AG20443 (cell line): ENCODE data around the gene PSENEN.
A peak's percentile ranks its signal among the peaks of the same experiment; 100 is the strongest.

Source experiments
- DNase-seq: peaks from one replicate; pipeline ENCODE4 v3.0.0; 2012; ENCODE audit warnings: low spot score, mixed read lengths

PSENEN gene

GRCh38 chr19:35734273-35734672 is 11.2 kb upstream of the PSENEN start:
- DNase-seq: no peak

DNA sequence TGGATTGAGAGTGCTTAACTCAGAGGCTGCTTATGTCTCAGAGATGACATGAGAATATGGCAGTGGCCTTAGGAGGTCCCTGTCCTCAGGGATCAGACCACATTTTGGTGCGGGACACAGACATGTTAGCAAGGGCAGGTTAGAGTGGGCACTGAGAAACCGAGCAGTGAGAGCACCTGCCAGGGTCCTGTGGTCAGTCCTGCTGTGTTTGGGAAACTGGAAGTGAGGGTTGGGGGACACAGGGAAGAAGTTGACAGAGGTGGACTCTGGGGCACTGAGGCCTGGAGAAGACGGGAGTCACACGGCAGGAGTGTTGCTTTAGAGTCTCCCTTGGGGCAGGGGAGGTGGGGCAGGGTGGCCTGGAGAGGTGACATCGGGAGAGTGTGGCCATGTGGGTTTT is 10.6 kb upstream of the PSENEN start:
- DNase-seq: no peak

- DNase-seq: no peak
Measured at GRCh38 chr19:35736913-35737886, 8.3 kb upstream of the PSENEN start.

DNA sequence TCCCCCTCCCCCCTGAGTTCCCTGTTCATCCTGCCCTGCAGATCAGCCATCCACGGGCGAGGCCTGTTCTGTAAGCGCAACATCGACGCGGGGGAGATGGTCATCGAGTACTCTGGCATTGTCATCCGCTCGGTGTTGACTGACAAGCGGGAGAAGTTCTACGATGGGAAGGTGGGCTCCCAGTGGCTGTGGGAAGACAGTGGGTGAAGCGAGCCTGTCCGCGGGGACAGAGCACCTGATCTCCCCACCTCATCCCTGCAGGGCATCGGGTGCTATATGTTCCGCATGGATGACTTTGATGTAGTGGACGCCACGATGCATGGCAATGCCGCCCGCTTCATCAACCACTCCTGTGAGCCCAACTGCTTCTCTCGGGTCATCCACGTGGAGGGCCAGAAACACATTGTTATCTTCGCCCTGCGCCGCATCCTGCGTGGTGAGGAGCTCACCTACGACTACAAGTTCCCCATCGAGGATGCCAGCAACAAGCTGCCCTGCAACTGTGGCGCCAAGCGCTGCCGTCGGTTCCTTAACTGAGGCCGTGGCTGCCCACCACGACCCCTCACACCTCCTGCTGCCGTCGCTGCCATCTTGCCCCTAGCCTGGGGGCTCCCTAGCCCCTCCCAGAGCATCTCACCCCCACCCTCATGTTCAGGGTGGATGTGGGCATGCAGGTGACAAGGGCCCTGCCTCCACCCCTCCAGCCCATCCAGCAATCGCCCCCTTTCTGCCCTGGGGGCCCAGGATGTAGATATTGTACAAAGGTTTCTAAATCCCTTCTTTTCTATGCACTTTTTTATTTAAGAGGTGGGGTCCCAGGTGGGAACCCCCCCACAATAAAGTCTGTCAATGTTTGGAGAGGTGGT is 7.2 kb upstream of the PSENEN start:
- no peak for DNase-seq

- DNase-seq: no peak
Measured at GRCh38 chr19:35738887-35739229, 6.6 kb upstream of the PSENEN start.

DNA sequence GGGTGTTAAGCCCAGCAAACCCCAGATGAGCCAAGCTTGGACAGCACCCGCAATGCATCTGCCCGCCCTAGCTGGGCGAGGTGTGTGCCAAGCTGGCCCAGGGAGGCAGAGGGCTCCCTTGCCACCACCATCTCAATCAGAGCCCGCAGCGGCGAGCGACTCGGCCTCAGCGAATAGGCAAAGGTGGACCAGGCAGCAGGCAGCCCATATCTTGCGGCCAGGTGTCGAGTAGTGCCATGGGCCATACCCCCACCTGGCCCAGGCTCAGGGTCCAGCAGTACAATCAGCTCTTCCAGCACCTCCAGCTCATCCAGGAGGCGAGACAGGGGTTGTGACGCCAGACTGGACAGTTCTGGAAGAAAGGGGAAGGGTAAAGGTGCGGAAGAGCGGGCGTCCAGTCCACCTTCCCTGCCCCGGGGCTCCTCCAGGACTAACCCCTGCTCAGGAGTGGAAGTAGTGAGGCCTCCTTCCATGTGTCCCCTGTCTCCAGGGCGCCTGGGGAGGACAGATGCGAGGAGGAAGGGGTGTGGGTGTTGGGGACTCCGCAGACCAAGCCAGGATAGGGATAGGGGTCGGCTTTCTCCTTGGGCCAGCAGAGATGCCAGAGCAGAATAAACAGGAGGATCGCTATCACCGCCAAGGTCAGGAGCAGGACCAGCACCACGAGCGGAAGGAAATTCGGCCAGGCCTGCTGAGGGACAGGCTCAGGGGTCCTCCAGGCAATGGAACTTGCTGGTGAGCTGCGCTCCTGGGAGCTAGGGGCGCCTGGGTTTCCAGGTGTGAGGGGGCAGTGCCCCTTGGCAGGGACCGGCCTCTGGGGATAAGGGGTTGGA is 6.0 kb upstream of the PSENEN start:
- no peak for DNase-seq

- DNase-seq: no peak
Measured at GRCh38 chr19:35740108-35740422, 5.4 kb upstream of the PSENEN start.

DNA sequence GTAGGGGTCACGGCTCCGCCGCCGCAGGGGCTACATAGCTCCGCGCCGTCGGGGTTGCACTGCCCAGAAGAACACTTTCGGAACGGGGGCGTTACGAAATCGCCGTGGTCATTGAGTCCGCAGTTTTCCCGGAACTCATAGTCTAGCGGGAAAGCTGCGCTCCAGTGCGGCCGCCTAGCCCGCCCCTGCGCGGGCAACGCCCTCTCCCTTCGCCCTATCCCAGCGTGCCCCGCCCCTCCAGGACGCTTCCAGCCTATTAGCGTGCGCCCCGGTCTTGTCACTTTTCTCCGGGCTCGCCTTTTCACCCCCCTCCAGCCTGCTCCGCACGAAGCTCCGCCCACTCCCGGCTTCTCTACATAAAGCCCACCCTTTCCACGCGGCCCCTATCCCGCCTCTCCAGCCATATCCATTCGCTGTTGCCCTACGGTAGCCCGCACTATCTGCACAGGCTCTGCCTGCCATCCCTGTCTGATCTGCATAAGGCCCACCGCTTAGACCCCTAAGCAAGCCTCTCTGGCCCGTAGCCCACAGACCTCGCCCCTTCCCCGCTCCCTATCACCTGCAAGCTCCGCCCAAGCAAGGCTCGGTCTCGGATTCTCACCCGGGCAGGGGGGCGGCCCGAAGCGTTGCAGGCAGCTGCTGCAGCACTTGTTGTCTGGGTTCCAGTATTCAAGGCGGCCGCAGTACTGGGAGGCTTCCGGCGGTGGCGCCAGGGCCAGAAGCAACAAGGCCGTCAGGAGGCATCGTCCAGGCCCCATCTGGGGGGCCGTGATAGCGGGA is 4.8 kb upstream of the PSENEN start:
- peak; percentile 98 for DNase-seq

DNA sequence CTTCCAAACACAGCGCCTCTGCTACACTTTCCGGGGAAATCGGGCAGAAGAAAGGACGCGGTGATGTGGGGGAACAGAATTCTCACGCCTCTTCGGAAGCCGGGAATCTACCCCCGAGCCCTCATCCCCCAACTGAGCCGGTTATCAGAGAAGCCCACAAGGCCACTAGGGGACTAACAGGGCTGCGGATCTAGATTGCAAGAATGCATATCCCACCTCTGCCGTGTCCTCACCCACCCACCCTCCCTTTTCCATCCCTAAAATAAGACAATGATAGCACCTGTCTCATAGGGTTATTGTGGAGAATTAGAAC is 4.3 kb upstream of the PSENEN start:
- no peak for DNase-seq

DNA sequence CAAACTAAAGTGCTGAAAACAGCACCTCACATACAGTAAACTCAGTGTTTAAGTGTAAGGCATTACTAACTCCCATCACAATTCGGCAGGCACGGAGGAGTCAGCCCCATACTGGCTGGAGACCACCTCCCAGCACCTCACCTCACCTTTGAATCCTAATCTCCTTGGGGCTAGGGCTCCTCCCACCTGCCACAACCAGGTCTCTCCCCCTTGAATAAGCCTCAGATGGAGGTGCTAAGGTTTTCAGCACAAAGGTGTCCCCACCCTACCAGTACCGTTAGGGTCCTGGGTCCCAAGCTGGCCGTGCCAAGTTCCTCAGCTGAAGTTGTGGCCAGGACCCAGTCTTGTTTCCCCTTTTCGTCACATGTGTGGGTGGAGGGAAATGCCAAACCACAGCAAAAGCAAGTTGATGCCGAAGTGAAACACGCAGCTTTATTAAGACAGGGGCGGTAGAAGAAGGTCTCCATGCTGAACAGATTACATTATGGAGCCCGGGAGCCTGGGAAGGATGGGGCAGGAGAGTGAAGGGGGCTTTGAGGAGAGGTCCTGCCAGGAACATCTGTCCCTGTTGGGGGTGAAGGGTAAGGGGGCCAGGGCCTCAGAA is 3.2 kb upstream of the PSENEN start, which contains the start of gene IGFLR1:
TSS of gene IGFLR1 (minus strand) at position 332 of the 604 bp plus-strand sequence. CDS start 1,272 bp downstream, outside the sequence.
- no peak for DNase-seq

- DNase-seq: no peak
Measured at GRCh38 chr19:35743640-35744429, 1.6 kb upstream of the PSENEN start.

GRCh38 chr19:35744430-35745327 is 772 bp upstream of the PSENEN start:
- DNase-seq: peak; percentile 89

- no peak for DNase-seq
Measured at GRCh38 chr19:35746087-35746462, 624 bp downstream of the PSENEN start.

DNA sequence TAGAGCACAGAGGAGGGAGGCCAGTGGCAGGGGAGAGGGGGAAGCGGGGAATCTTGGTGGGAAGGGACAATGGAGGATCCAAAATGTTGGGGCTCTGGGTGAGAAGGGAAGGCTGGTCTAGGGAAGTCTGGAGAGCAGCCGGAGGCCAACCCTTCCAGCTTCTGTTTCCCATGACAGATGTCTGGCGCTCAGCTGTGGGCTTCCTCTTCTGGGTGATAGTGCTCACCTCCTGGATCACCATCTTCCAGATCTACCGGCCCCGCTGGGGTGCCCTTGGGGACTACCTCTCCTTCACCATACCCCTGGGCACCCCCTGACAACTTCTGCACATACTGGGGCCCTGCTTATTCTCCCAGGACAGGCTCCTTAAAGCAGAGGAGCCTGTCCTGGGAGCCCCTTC is 1.1 kb downstream of the PSENEN start:
- DNase-seq: no peak

GRCh38 chr19:35748106-35749020 is 2.9 kb downstream of the PSENEN start, which contains the start of gene LIN37:
Gene LIN37, plus strand, starts transcription at chr19:35748576. Its CDS starts 149 bp downstream, at chr19:35748725.
- DNase-seq: peak; percentile 94

GRCh38 chr19:35750167-35750566 is 4.7 kb downstream of the PSENEN start:
- DNase-seq: no peak

DNA sequence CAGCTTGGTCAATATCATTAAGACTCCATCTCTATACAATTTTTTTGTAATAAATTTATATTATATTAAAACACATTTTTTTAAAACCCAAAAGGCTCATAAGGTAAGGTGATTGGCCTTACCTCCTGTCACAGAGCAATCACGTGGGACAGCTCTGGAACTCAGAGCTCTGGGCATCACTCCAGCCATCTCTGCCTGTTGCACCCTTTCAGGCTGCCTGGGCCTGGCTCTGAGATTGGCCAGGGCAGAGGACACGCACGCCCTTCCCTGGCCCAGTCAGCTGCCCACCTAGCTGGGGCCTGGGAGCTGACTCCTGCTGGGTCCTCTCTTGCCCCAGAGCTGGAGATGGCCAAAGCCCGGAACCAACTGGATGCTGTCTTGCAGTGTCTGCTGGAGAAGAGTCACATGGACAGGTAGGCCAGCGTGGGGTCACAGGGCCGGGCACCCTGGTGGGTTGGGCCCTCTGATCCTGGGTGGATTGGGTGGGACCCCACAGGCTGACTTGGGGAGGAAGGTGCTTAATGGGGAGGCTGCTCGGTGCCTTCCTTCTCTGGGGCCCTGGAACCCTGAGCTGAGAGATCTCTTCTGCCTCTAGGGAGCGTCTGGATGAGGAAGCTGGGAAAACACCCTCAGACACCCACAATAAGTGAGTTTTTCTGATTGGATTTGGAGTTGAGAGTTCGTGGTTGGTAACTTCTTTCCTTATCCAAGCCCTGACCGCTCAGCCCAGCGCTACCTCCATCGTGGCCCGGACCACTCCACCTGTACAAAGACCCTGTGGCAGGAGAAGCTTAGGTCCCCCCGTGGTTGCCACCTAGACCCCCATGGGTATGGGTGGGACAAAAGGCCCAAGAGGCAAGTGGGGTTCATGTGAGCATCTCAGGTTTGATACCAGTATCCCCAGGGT is 6.6 kb downstream of the PSENEN start:
- no peak for DNase-seq
